ENCODE measurements around the gene RFESD.

DNA sequence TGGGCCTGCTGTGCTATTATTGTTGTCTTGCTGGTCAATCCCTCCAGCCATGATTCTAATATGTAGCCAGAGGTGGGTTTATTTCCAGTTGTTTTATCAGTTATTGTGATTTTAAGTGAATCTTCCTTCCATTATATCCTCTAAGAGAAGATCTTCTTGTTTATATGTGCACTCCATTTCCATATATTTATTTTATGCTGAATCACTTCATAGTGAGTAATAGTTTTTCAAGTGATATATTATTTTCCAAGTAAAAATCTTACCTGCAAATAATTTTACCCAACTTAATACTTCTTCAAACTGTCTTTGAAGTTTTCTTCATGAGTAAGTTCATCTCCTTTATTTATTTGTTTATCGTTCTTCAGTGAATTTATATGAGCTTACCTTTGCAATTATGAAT is 40.2 kb upstream of the RFESD start:
- no peak for TF ChIP-seq EZH2phosphoT487 (IDR thresholded peaks at IDR 0.05)
- TF ChIP-seq, protein P1, sequence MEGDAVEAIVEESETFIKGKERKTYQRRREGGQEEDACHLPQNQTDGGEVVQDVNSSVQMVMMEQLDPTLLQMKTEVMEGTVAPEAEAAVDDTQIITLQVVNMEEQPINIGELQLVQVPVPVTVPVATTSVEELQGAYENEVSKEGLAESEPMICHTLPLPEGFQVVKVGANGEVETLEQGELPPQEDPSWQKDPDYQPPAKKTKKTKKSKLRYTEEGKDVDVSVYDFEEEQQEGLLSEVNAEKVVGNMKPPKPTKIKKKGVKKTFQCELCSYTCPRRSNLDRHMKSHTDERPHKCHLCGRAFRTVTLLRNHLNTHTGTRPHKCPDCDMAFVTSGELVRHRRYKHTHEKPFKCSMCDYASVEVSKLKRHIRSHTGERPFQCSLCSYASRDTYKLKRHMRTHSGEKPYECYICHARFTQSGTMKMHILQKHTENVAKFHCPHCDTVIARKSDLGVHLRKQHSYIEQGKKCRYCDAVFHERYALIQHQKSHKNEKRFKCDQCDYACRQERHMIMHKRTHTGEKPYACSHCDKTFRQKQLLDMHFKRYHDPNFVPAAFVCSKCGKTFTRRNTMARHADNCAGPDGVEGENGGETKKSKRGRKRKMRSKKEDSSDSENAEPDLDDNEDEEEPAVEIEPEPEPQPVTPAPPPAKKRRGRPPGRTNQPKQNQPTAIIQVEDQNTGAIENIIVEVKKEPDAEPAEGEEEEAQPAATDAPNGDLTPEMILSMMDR (IDR thresholded peaks at IDR 0.05), result no peak

All from neural progenitor cell (in vitro differentiated cells).